H1 (cell line): ENCODE results near the gene MTCL3.

Experiments used
- CTCF ChIA-PET: fragments of 300-600 bp; sonication (Branson Sonifier 250); formaldehyde crosslinking; loops from one replicate; lab custom pipeline; 2021; ENCODE audit not compliant: partially characterized antibody; lab: Charles Lee
- POLR2A ChIA-PET: fragments of 300-600 bp; sonication (Branson Sonifier 250); formaldehyde crosslinking; loops from one replicate; lab custom pipeline; 2021; ENCODE audit warnings: inconsistent platforms; ENCODE audit not compliant: partially characterized antibody; lab: Charles Lee
- DNase-seq, 2 experiments: peaks; one replicate each; pipeline versions ENCODE4 v3.0.0 to v3.0.0-alpha.2; 2010 to 2022; ENCODE audit warnings: low spot score in 2 of 2, low read depth in 1 of 2, mixed read lengths in 1 of 2
- FAIRE-seq: peaks from 2 replicates; lab custom pipeline; 2011; peaks lifted over from hg19 to GRCh38; lab: Jason Lieb, UNC
- H2AFZ ChIP-seq: 2 replicates; pipeline ENCODE4 v1.8.1; 2012; ENCODE audit warnings: low read length, inconsistent platforms
- H2AK5ac ChIP-seq: 2 replicates; pipeline ENCODE4 v1.6.1; 2013; ENCODE audit warnings: low read depth, low read length
- H2BK120ac ChIP-seq: replicated peaks from 2 replicates; pipeline ENCODE3; 2013; ENCODE audit warnings: low read depth, low read length, inconsistent platforms
- H2BK12ac ChIP-seq: 2 replicates; pipeline ENCODE4 v1.6.1; 2013; ENCODE audit warnings: low read depth, low read length
- H2BK15ac ChIP-seq: 2 replicates; pipeline ENCODE4 v1.6.1; 2013; ENCODE audit warnings: low read length
- H2BK20ac ChIP-seq: 2 replicates; pipeline ENCODE4 v1.6.1; 2013; ENCODE audit warnings: low read length
- H2BK5ac ChIP-seq: 2 replicates; pipeline ENCODE4 v1.6.1; 2013; ENCODE audit warnings: low read depth, low read length
- H3K14ac ChIP-seq: 2 replicates; pipeline ENCODE4 v1.6.1; 2013; ENCODE audit warnings: inconsistent platforms; ENCODE audit not compliant: insufficient read length
- H3K18ac ChIP-seq: 2 replicates; pipeline ENCODE4 v1.6.1; 2013; ENCODE audit warnings: low read length; ENCODE audit errors: extremely low read depth
- H3K23ac ChIP-seq: 2 replicates; pipeline ENCODE4 v1.6.1; 2013; ENCODE audit warnings: inconsistent platforms; ENCODE audit not compliant: insufficient read length
- H3K23me2 ChIP-seq: 2 replicates; pipeline ENCODE4 v1.6.1; 2013; ENCODE audit warnings: low read depth, low read length
- H3K27ac ChIP-seq: 2 replicates; pipeline ENCODE4 v1.6.1; 2011; ENCODE audit warnings: low read depth, low read length, inconsistent platforms
- H3K27me3 ChIP-seq, 4 experiments: replicated peaks in 1 of 4; 1 replicate in 1 of 4; 2 replicates in 3 of 4; pipeline versions ENCODE4 v1.6.1 to v1.8.1; 2011 to 2013; ENCODE audit warnings: low read length in 3 of 4, mild to moderate bottlenecking in 3 of 4, inconsistent platforms in 2 of 4, mixed read lengths in 2 of 4, moderate library complexity in 1 of 4; ENCODE audit not compliant: control insufficient read depth in 3 of 4, insufficient read depth in 3 of 4; ENCODE audit errors: extremely low read depth in 1 of 4
- H3K36me3 ChIP-seq, 4 experiments: 2 replicates each; pipeline versions ENCODE4 v1.6.1 to v1.8.1; 2011 to 2013; ENCODE audit warnings: mild to moderate bottlenecking in 4 of 4, low read length in 3 of 4, moderate library complexity in 2 of 4, control low read depth in 1 of 4, inconsistent platforms in 1 of 4; ENCODE audit not compliant: insufficient read depth in 4 of 4, control insufficient read depth in 2 of 4
- H3K4ac ChIP-seq: replicated peaks from 2 replicates; pipeline ENCODE3; 2013; ENCODE audit warnings: low read length, low read depth, mixed read lengths, inconsistent platforms; ENCODE audit not compliant: insufficient read length
- H3K4me1 ChIP-seq, 4 experiments: replicated peaks in 1 of 4; 1 replicate in 1 of 4; 2 replicates in 3 of 4; pipeline versions ENCODE4 v1.6.1 to v1.8.1; 2011 to 2013; ENCODE audit warnings: low read length in 3 of 4, inconsistent platforms in 2 of 4, mixed read lengths in 1 of 4; ENCODE audit not compliant: insufficient read depth in 4 of 4, control insufficient read depth in 3 of 4
- H3K4me2 ChIP-seq, 2 experiments: 2 replicates each; pipeline versions ENCODE4 v1.6.1 to v1.8.1; 2011 to 2013; ENCODE audit warnings: low read depth in 2 of 2, low read length in 2 of 2, control low read depth in 1 of 2, inconsistent platforms in 1 of 2, mild to moderate bottlenecking in 1 of 2; ENCODE audit not compliant: insufficient read depth in 1 of 2
- H3K4me3 ChIP-seq, 4 experiments: fragments of 200-600, 300-600 bp in 1 of 4; sonication (generic), shearing (Covaris generic), sonication (Bioruptor Twin) in 1 of 4; 2 replicates each; pipeline versions ENCODE4 v1.5.1 to v1.8.1; 2011 to 2016; ENCODE audit warnings: low read length in 4 of 4, low read depth in 3 of 4, control low read depth in 2 of 4, inconsistent platforms in 2 of 4, mild to moderate bottlenecking in 2 of 4, mixed read lengths in 1 of 4, moderate library complexity in 1 of 4; ENCODE audit not compliant: insufficient read depth in 2 of 4; ENCODE audit errors: extremely low read depth in 1 of 4
- H3K56ac ChIP-seq: replicated peaks from 2 replicates; pipeline ENCODE3; 2013; ENCODE audit warnings: low read depth, mild to moderate bottlenecking, mixed read lengths, low read length, inconsistent platforms; ENCODE audit not compliant: insufficient read length
- H3K79me1 ChIP-seq: 2 replicates; pipeline ENCODE4 v1.6.1; 2013; ENCODE audit warnings: low read depth, low read length, control low read depth
- H3K79me2 ChIP-seq, 2 experiments: 2 replicates each; pipeline versions ENCODE4 v1.6.1 to v1.8.1; 2012 to 2013; ENCODE audit warnings: low read length in 2 of 2, mild to moderate bottlenecking in 2 of 2, inconsistent platforms in 1 of 2; ENCODE audit not compliant: insufficient read depth in 2 of 2, control insufficient read depth in 1 of 2
- H3K9ac ChIP-seq, 4 experiments: replicated peaks in 1 of 4; 1 replicate in 1 of 4; 2 replicates in 3 of 4; pipeline versions ENCODE4 v1.6.1 to v1.8.1; 2011 to 2013; ENCODE audit warnings: low read depth in 3 of 4, low read length in 3 of 4, control low read depth in 2 of 4, mild to moderate bottlenecking in 2 of 4, moderate library complexity in 2 of 4, inconsistent platforms in 1 of 4; ENCODE audit errors: extremely low read depth in 1 of 4
- H3K9me3 ChIP-seq, 2 experiments: 2 replicates each; pipeline versions ENCODE4 v1.6.1 to v1.8.1; 2012 to 2013; ENCODE audit warnings: mild to moderate bottlenecking in 2 of 2, moderate library complexity in 2 of 2, control low read depth in 1 of 2, inconsistent platforms in 1 of 2, low read depth in 1 of 2, low read length in 1 of 2, mixed read lengths in 1 of 2; ENCODE audit not compliant: insufficient read depth in 2 of 2
- H4K20me1 ChIP-seq, 2 experiments: replicated peaks in 1 of 2; 2 replicates each; pipeline versions ENCODE3 to v1.8.1; 2011 to 2013; ENCODE audit warnings: inconsistent platforms in 2 of 2, low read length in 2 of 2, mild to moderate bottlenecking in 1 of 2; ENCODE audit not compliant: insufficient read depth in 2 of 2, control insufficient read depth in 1 of 2
- H4K5ac ChIP-seq: 2 replicates; pipeline ENCODE4 v1.6.1; 2013; ENCODE audit warnings: low read length, low read depth, mixed read lengths, inconsistent platforms; ENCODE audit not compliant: insufficient read length
- H4K8ac ChIP-seq: 2 replicates; pipeline ENCODE4 v1.8.0; 2013; ENCODE audit warnings: mild to moderate bottlenecking, moderate library complexity, low read length, inconsistent platforms; ENCODE audit not compliant: insufficient read depth; ENCODE audit errors: extremely low read depth
- H4K91ac ChIP-seq: replicated peaks from 2 replicates; pipeline ENCODE3; 2013; ENCODE audit warnings: low read length, mixed read lengths, inconsistent platforms; ENCODE audit not compliant: insufficient read length
- BACH1 ChIP-seq: IDR thresholded peaks from 2 replicates; pipeline ENCODE4 v1.6.1; 2012; ENCODE audit warnings: low read length, improper control_type of control experiment
- BRCA1 ChIP-seq: IDR thresholded peaks from 2 replicates; pipeline ENCODE4 v1.6.1; 2012; ENCODE audit warnings: low read depth, low read length, improper control_type of control experiment
- CREB1 ChIP-seq: IDR thresholded peaks from 2 replicates; pipeline ENCODE4 v1.6.1; 2012; ENCODE audit warnings: inconsistent platforms
- GTF2F1 ChIP-seq: IDR thresholded peaks from 2 replicates; pipeline ENCODE4 v1.6.1; 2012; ENCODE audit warnings: low read depth, low read length, improper control_type of control experiment, borderline replicate concordance
- JUND ChIP-seq: IDR thresholded peaks from 2 replicates; pipeline ENCODE4 v1.6.1; 2011; ENCODE audit warnings: mild to moderate bottlenecking, improper control_type of control experiment, low read length
- KDM1A ChIP-seq: fragments of 200-600, 300-600 bp; sonication (generic); IDR thresholded peaks from 2 replicates; pipeline ENCODE4 v1.7.1; 2016; ENCODE audit warnings: mild to moderate bottlenecking, low read length, borderline replicate concordance
- KDM4A ChIP-seq: IDR thresholded peaks from one replicate; pipeline ENCODE4 v1.7.1; 2012; ENCODE audit warnings: low read depth, mild to moderate bottlenecking, moderate library complexity, low read length, inconsistent platforms; ENCODE audit not compliant: severe bottlenecking
- POLR2A ChIP-seq, 2 experiments: IDR thresholded peaks; 1 replicate in 1 of 2; 2 replicates in 1 of 2; pipeline ENCODE4 v1.6.1; 2011; ENCODE audit warnings: low read depth in 2 of 2, low read length in 2 of 2, mild to moderate bottlenecking in 2 of 2; ENCODE audit errors: control extremely low read depth in 1 of 2
- RNF2 ChIP-seq: fragments of 200-900, 300-1000 bp; sonication (generic); IDR thresholded peaks from 2 replicates; pipeline ENCODE4 v1.7.1; 2016; ENCODE audit warnings: borderline replicate concordance, low read depth, mild to moderate bottlenecking, antibody characterized with exemption, low read length; ENCODE audit not compliant: poor library complexity, severe bottlenecking; ENCODE audit errors: missing control alignments
- SP4 ChIP-seq: IDR thresholded peaks from 2 replicates; pipeline ENCODE4 v1.6.1; 2012; ENCODE audit warnings: low read length, inconsistent platforms
- SUZ12 ChIP-seq: fragments of 200-600 bp; sonication (generic); IDR thresholded peaks from 2 replicates; pipeline ENCODE4 v1.6.1; 2012; ENCODE audit warnings: mild to moderate bottlenecking, inconsistent platforms, low read length, moderate library complexity, mixed read lengths
- TEAD4 ChIP-seq: IDR thresholded peaks from 2 replicates; pipeline ENCODE4 v1.6.1; 2012; ENCODE audit warnings: low read depth, low read length, inconsistent platforms, mixed read lengths
- TF ChIP-seq, protein P1 (sequence below): IDR thresholded peaks from 2 replicates; pipeline ENCODE4 v1.6.1; 2011; ENCODE audit warnings: low read depth, mild to moderate bottlenecking, low read length; ENCODE audit not compliant: insufficient read depth
- TF ChIP-seq, protein P2 (sequence below): IDR thresholded peaks from 2 replicates; pipeline ENCODE4 v1.6.1; 2012; ENCODE audit warnings: inconsistent platforms

Gene MTCL3

DNA sequence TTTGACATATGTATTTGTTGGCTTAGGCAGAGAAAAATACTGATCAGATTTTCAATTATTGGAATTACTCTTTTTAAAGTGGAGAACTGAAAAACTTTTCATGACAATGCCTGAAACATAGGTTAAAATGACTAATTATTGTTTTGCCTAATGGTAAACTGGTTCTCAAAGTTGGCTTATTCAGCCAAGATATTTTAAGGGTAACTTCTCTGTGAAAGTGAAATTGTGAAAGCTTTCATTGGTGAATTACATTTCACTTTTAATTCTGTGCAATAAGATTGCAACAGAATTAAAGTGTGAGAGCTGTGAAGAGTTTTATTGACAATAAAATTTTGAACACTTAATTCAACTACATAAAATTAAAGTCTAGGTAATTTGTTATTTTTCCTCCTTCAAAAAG lies 84.5 kb downstream of the MTCL3 start:
- CTCF ChIA-PET: interaction anchor here (0.7 kb wide), 1 partner anchor 333 kb away, joined by 3 read pairs; no protein-coding TSS in a partner anchor
- FAIRE-seq: no peak
- TF ChIP-seq, protein P1, sequence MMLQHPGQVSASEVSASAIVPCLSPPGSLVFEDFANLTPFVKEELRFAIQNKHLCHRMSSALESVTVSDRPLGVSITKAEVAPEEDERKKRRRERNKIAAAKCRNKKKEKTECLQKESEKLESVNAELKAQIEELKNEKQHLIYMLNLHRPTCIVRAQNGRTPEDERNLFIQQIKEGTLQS: no peak
- TF ChIP-seq KDM1A (no peak), TEAD4 (no peak), SP4 (no peak), RNF2 (no peak), SUZ12 (no peak), BACH1 (no peak), GTF2F1 (no peak), BRCA1 (no peak), JUND (no peak), POLR2A (IDR thresholded peaks at IDR 0.05; ENCODE audit: control extremely low read depth in 1 of 2, low read depth in 2 of 2, low read length in 2 of 2) (no peak), CREB1 (no peak), KDM4A (no peak)
- TF ChIP-seq, protein P2, sequence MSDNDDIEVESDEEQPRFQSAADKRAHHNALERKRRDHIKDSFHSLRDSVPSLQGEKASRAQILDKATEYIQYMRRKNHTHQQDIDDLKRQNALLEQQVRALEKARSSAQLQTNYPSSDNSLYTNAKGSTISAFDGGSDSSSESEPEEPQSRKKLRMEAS: no peak

More for the DNA sequence above, 84.5 kb downstream of the MTCL3 start:
- Histone ChIP-seq H4K8ac (no peak overlapping the region), H3K14ac (no peak overlapping the region), H3K23me2 (no peaks in the 10 kb centered on the region), H3K18ac (no peak overlapping the region), H3K79me1 (no peaks in the 10 kb centered on the region), H3K27ac (no peak overlapping the region), H3K27me3 (no peaks in the 10 kb centered on the region), H4K91ac (no peak overlapping the region), H3K23ac (no peak overlapping the region), H3K4me2 (no peak overlapping the region), H3K4me1 (no peaks in the 10 kb centered on the region), H3K4me3 (no peak overlapping the region), H2BK5ac (no peak overlapping the region), H3K4ac (no peak overlapping the region), H3K9ac (no peak overlapping the region), H3K79me2 (no peaks in the 10 kb centered on the region), H4K20me1 (no peaks in the 10 kb centered on the region), H2BK120ac (no peak overlapping the region), H2BK12ac (no peak overlapping the region), H2BK20ac (no peak overlapping the region), H2AFZ (no peak overlapping the region), H2BK15ac (no peak overlapping the region), H3K9me3 (no peaks in the 10 kb centered on the region), H4K5ac (no peak overlapping the region), H3K36me3 (no peaks in the 10 kb centered on the region), H3K56ac (no peak overlapping the region), H2AK5ac (no peak overlapping the region)
- no peak for DNase-seq
- POLR2A ChIA-PET: no interaction called here
